Fibroblast of mammary gland (primary cell): Measurements from ENCODE around the gene NEU1.
"Not testable (repeated sequence)": the region's sequence is repeated elsewhere in the genome, so short reads cannot be mapped to it uniquely, and the experiment has no call there.

Experiments used
- DNase-seq: peaks from one replicate; pipeline ENCODE4 v3.0.0-alpha.2; 2010; ENCODE audit warnings: low read depth
- H3K4me3 ChIP-seq: 2 replicates; pipeline ENCODE4 v1.5.1; 2011; ENCODE audit warnings: low read depth, mild to moderate bottlenecking, low read length, moderate library complexity; ENCODE audit not compliant: control insufficient read depth
- CTCF ChIP-seq: conservative IDR thresholded peaks from 2 replicates; pipeline ENCODE4 v1.5.1; 2011; ENCODE audit warnings: low read depth, low read length, inconsistent platforms; ENCODE audit not compliant: control insufficient read depth, insufficient read depth

NEU1 gene

GRCh38 chr6:31862344-31863235 lies at the start of gene NEU1:
TSS of gene NEU1 (minus strand) at chr6:31862821. CDS start at chr6:31862776, 45 bp downstream.
- peak within 1 kb of the TSS; percentile 90 for H3K4me3 ChIP-seq
- no peak for TF ChIP-seq CTCF
- DNase-seq, result peak; percentile 100

DNA sequence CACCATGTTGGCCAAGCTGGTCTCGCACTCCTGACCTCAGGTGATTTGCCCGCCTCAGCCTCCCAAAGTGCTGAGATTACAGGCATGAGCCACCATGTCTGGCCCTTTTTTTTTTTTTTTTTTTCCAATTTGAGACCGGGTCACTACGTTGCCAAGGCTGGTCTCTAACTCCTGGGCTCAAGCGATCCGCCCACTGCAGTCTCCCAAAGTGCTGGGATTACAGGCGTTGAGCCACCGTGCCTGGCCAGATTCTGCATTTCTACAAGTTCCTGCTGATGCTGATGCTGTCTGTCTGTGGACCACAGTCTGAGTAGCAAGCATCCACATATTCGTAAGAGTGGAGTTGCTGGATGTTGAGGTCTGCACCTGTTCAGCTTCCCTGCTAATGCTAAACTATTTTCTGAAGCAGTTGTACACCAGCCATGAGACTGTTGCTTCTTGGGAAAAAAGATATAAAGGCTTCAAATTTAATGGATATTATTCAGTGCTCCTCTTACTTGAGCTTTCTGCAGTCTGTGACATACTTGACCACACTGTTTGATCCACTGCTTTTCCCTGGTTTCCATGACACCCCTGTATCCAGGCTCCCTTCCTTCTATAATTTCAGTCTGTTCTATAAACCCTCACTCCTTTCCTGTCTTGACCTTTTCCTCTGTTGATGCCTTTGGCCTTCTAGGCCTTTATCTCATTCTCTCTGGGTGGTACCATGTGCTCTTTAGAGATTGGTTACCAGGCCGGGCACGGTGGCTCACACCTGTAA lies 49.4 kb upstream of the NEU1 start:
- no peak for TF ChIP-seq CTCF
- H3K4me3 ChIP-seq, result no peak overlapping the region
- no peak for DNase-seq

GRCh38 chr6:31909298-31909697 lies 46.7 kb upstream of the NEU1 start:
- H3K4me3 ChIP-seq, DNase-seq: not testable (repeated sequence)

DNA sequence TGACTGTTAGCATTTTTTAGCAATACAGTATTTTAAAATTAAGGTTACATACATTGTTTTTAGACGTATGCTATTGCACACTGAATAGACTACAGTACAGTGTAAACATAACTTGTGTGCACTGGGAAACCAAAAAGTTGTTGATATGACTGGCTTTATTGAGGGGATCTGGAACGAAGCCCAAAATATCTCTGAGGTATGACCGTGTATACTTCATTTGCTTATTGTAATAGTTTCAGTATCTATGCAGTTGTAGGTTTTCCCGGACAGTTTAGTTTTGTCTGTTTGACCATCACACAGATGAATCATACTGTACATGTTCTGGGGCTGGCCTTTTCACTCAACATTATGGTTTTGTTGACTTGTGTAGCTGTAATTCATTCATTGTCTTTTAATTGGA lies 46.2 kb upstream of the NEU1 start:
- no peak overlapping the region for H3K4me3 ChIP-seq
- TF ChIP-seq CTCF, result no peak
- peak; percentile 66 for DNase-seq

DNA sequence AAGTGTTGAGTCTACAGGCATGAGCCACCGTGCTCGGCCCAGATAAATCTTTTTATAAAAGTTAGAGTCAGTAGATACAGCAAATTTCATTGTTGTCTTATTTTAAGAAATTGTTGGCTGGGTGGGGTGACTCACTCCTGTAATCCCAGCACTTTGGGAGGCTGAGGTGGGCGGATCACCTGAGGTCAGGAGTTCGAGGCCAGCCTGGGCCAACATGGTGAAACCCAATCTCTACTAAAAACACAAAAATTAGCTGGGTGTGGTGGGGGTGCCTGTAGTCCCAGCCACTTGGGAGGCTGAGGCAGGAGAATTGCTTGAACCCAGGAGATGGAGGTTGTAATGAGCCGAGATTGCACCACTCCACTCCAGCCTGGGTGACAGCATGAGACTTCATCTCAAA lies 45.6 kb upstream of the NEU1 start:
- H3K4me3 ChIP-seq, DNase-seq: not testable (repeated sequence)

DNA sequence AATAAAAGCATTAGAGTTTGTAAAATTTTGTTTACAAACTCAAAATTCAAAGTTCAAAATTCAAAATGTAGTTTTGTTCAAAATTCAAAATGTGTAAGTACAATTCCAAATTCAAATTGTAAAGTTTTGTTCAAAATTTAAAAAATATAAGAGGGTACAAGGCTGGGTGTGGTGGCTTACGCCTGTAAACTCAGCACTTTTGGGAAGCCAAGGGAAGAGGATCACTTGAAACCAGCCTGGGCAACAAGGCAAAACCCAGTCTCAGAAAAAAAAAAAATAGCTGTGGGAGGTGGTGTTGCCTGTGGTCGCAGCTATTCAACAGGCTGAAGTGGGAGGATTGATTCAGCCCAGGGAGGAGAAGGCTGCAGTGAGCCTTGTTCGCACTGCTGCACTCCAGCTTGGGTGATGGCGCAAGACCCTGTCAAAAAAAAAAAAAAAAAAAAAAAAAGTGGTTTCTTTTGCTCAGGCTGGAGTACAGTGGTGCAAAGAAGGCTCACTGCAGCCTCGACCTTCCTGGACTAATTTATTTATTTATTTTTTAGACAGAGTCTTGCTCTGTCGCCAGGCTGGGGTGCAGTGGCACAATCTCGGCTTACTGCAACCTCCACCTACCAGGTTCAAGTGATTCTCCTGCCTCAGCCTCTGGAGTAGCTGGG lies 44.7 kb upstream of the NEU1 start:
- DNase-seq, result peak; percentile 91
- no peak for TF ChIP-seq CTCF

GRCh38 chr6:31906727-31907126 lies 44.1 kb upstream of the NEU1 start:
- not testable (repeated sequence) for H3K4me3 ChIP-seq

More for the DNA sequence above, 44.7 kb upstream of the NEU1 start:
- H3K4me3 ChIP-seq, result no peak overlapping the region

DNA sequence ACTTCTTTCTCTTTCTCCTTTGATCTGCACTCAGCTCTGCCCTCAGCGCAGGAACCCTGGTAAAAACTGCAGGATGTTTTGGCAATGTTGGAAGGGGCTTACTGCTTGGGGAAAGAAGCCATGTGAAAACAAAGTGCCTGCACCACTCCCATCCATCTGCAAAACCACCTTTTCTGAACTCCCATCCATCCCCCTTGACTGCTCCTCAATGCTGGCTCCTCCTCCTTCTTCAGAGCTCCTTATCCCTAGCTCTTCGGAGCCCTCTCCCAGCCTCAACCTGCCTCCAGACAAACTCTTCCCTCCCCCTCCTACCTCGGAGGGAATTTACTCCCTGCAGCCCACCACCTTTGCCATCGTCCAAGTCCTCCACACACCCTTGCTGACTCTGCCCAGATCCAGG lies 43.5 kb upstream of the NEU1 start:
- TF ChIP-seq CTCF, result no peak
- H3K4me3 ChIP-seq, result no peak overlapping the region
- no peak for DNase-seq

More at GRCh38 chr6:31906727-31907126, 44.1 kb upstream of the NEU1 start:
- not testable (repeated sequence) for DNase-seq
